Thyroid gland (tissue), 4 donors: ENCODE measurements around the gene GRIA1.

Experiments used
- CTCF ChIP-seq, 6 experiments: fragments of 200-600 bp in 3 of 6; fragments of 450-650 bp in 3 of 6; sonication (generic) in 3 of 6; IDR thresholded peaks; one replicate each; pipeline ENCODE4 v1.5.1; 2016 to 2019; ENCODE audit warnings: antibody characterized with exemption in 6 of 6, mild to moderate bottlenecking in 2 of 6, inconsistent platforms in 1 of 6, moderate library complexity in 1 of 6
- POLR2A ChIP-seq, 2 donors: fragments of 450-650 bp; IDR thresholded peaks; one replicate each; pipeline ENCODE4 v1.6.1; 2017; ENCODE audit warnings: antibody characterized with exemption in 2 of 2, mild to moderate bottlenecking in 2 of 2, moderate library complexity in 1 of 2

GRCh38 chr5:153525536-153525935 lies 35.1 kb downstream of the GRIA1 start:
- TF ChIP-seq CTCF (IDR thresholded peaks at IDR 0.05) (no peak), POLR2A (IDR thresholded peaks at IDR 0.05) (no peak)
